ENCODE data around the gene SUSD1. TPM values are rescaled to one million over a fixed set of nuclear protein-coding genes. Genes with fewer than 3 reads are reported as not detected.
"Not testable (repeated sequence)": the region's sequence is repeated elsewhere in the genome, so short reads cannot be mapped to it uniquely, and the experiment has no call there.

The SUSD1 gene
- total RNA-seq, 2 donors from 2014 or later = 6.2 to 10.6 TPM

- no peak for TF ChIP-seq CTCF (IDR thresholded peaks at IDR 0.05)
Observed at GRCh38 chr9:112203536-112203935, 28.4 kb upstream of the SUSD1 start.

GRCh38 chr9:112200711-112201110 is 25.6 kb upstream of the SUSD1 start:
- Histone ChIP-seq H3K9me3 (no peaks in the 10 kb centered on the region), H3K36me3 (no peaks in the 10 kb centered on the region), H3K27ac (no peak overlapping the region), H3K4me1 (no peaks in the 10 kb centered on the region), H3K4me3 (no peak overlapping the region), H3K27me3 (no peaks in the 10 kb centered on the region)
- no peak for DNase-seq (ENCODE audit: low spot score)
- TF ChIP-seq CTCF (IDR thresholded peaks at IDR 0.05) = no peak

More at GRCh38 chr9:112203536-112203935, 28.4 kb upstream of the SUSD1 start:
- no peaks in the 10 kb centered on the region for H3K4me1 ChIP-seq
- DNase-seq (ENCODE audit: low spot score) = no peak
- peaks cover 6% of the 10 kb centered on the region for H3K36me3 ChIP-seq
- H3K9me3 ChIP-seq = peaks cover 0 to 15% of the 10 kb centered on the region in 2 donors
- no peaks in the 10 kb centered on the region for H3K27me3 ChIP-seq
- H3K4me3 ChIP-seq = no peak overlapping the region
- no peak overlapping the region for H3K27ac ChIP-seq

- Histone ChIP-seq H3K4me3 (no peak overlapping the region), H3K36me3 (no peaks in the 10 kb centered on the region), H3K4me1 (peaks cover 0 to 7% of the 10 kb centered on the region in 2 donors), H3K27ac (no peak overlapping the region), H3K27me3 (no peaks in the 10 kb centered on the region), H3K9me3 (no peaks in the 10 kb centered on the region)
- DNase-seq (ENCODE audit: low spot score) = no peak
- TF ChIP-seq CTCF (IDR thresholded peaks at IDR 0.05) = no peak
Observed at GRCh38 chr9:112198646-112199045, 23.5 kb upstream of the SUSD1 start.

- no peak for DNase-seq (ENCODE audit: low spot score)
- Histone ChIP-seq H3K4me3 (no peak overlapping the region), H3K27ac (peak overlapping the region; percentile 30 to 72), H3K9me3 (no peaks in the 10 kb centered on the region), H3K36me3 (no peaks in the 10 kb centered on the region), H3K27me3 (no peaks in the 10 kb centered on the region), H3K4me1 (peaks cover 0 to 7% of the 10 kb centered on the region in 2 donors)
- no peak for TF ChIP-seq CTCF (IDR thresholded peaks at IDR 0.05)
Observed at GRCh38 chr9:112194969-112195431, 19.9 kb upstream of the SUSD1 start.

GRCh38 chr9:112193572-112194288 is 18.6 kb upstream of the SUSD1 start:
- Histone ChIP-seq H3K27me3 (no peaks in the 10 kb centered on the region), H3K4me3 (no peak overlapping the region), H3K4me1 (peaks cover 0 to 7% of the 10 kb centered on the region in 2 donors), H3K9me3 (no peaks in the 10 kb centered on the region), H3K36me3 (no peaks in the 10 kb centered on the region), H3K27ac (peak overlapping the region; percentile 30 to 72)
- DNase-seq (ENCODE audit: low spot score) = no peak
- no peak for TF ChIP-seq CTCF (IDR thresholded peaks at IDR 0.05)

- not testable (repeated sequence) for H3K27me3 ChIP-seq; H3K9me3 ChIP-seq; H3K27ac ChIP-seq; DNase-seq (ENCODE audit: low spot score); H3K4me3 ChIP-seq; H3K36me3 ChIP-seq; H3K4me1 ChIP-seq
Observed at GRCh38 chr9:112190320-112190719, 15.2 kb upstream of the SUSD1 start.

Data from right atrium auricular region (tissue), 2 donors.